Measurements from ENCODE around the gene TMEM63C. TPM values are rescaled to one million over a fixed set of nuclear protein-coding genes. Genes with fewer than 3 reads are reported as not detected.

TMEM63C gene
- total and polyA plus RNA-seq, 2 donors from 2014 or later = 0.84 to 1.9 TPM

DNA sequence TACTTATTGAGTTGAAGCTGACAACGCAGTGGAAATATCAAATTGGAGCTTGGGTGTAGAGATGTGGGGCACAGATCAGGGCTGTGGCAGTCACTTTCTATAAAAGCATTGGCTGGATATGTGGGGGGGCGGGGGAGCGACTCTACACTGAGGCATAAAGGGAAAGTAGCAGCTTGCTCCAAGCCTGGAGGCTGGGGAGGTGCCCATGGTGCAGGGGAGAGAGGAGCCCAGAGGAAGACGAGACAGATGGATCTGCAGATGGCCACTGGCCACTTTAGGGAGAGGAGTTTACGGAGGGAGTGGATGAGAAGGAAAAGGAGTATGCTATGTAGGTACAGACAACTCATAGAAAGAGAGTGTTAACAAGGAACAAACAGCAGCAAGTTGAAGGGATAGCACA lies 102.9 kb downstream of the TMEM63C start:
- Histone ChIP-seq H3K9me3 (ENCODE audit: control insufficient read depth in 2 of 3, insufficient read depth in 1 of 3, low read length in 3 of 3) (no peaks in the 10 kb centered on the region), H3K27ac (ENCODE audit: low read depth in 2 of 2, low read length in 2 of 2) (no peak overlapping the region), H3K9ac (ENCODE audit: low read length in 3 of 3) (no peak overlapping the region), H3K27me3 (ENCODE audit: control insufficient read depth, insufficient read depth, low read length) (no peaks in the 10 kb centered on the region), H3K4me3 (ENCODE audit: low read length in 3 of 3) (no peak overlapping the region), H3K36me3 (ENCODE audit: control insufficient read depth in 2 of 3, insufficient read depth in 3 of 3, low read length in 3 of 3) (peaks cover 0 to 37% (median 28%) of the 10 kb centered on the region in 3 donors), H3K4me1 (ENCODE audit: control insufficient read depth in 2 of 3, insufficient read depth in 2 of 3, low read depth in 1 of 3, low read length in 3 of 3) (no peaks in the 10 kb centered on the region)
- no peak for DNase-seq
- intact Hi-C loops (cut with DNase I) = no loop called here
- FAIRE-seq = no peak
- TF ChIP-seq, protein P1, sequence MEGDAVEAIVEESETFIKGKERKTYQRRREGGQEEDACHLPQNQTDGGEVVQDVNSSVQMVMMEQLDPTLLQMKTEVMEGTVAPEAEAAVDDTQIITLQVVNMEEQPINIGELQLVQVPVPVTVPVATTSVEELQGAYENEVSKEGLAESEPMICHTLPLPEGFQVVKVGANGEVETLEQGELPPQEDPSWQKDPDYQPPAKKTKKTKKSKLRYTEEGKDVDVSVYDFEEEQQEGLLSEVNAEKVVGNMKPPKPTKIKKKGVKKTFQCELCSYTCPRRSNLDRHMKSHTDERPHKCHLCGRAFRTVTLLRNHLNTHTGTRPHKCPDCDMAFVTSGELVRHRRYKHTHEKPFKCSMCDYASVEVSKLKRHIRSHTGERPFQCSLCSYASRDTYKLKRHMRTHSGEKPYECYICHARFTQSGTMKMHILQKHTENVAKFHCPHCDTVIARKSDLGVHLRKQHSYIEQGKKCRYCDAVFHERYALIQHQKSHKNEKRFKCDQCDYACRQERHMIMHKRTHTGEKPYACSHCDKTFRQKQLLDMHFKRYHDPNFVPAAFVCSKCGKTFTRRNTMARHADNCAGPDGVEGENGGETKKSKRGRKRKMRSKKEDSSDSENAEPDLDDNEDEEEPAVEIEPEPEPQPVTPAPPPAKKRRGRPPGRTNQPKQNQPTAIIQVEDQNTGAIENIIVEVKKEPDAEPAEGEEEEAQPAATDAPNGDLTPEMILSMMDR (IDR thresholded peaks at IDR 0.05; ENCODE audit: borderline replicate concordance, extremely low read depth, insufficient read depth) = no peak

GRCh38 chr14:77286576-77286975 lies 105.0 kb downstream of the TMEM63C start:
- Histone ChIP-seq H3K36me3 (ENCODE audit: control insufficient read depth in 2 of 3, insufficient read depth in 3 of 3, low read length in 3 of 3) (peaks cover 0 to 40% (median 31%) of the 10 kb centered on the region in 3 donors), H3K4me1 (ENCODE audit: control insufficient read depth in 2 of 3, insufficient read depth in 2 of 3, low read depth in 1 of 3, low read length in 3 of 3) (no peaks in the 10 kb centered on the region), H3K4me3 (ENCODE audit: low read length in 3 of 3) (no peak overlapping the region), H3K9ac (ENCODE audit: low read length in 3 of 3) (no peak overlapping the region), H3K9me3 (ENCODE audit: control insufficient read depth in 2 of 3, insufficient read depth in 1 of 3, low read length in 3 of 3) (no peaks in the 10 kb centered on the region), H3K27ac (ENCODE audit: low read depth in 2 of 2, low read length in 2 of 2) (no peak overlapping the region), H3K27me3 (ENCODE audit: control insufficient read depth, insufficient read depth, low read length) (no peaks in the 10 kb centered on the region)
- intact Hi-C loops (cut with DNase I) = no loop called here
- no peak for FAIRE-seq
- DNase-seq = no peak
- TF ChIP-seq, protein P1 (IDR thresholded peaks at IDR 0.05; ENCODE audit: borderline replicate concordance, extremely low read depth, insufficient read depth) = no peak

DNA sequence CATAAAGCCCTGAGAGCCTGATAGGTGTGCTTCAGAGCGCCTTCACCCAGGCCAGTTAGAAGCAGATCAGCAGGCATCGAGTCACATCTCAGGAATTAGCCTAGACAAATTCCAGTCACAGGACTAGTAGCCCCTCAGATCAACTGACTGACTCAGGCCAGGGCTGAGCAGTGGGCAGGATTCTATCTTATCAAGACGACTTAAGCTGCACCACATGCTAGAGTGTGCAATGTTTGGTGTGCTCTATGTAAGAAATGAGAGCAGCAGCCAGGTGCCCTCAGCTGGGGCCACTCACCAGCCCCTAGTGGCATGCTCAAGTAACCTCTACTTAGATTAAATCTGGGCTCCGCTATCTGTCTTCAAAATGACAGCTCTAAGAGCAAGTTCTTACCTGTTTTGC lies 109.1 kb downstream of the TMEM63C start:
- H3K4me3 ChIP-seq (ENCODE audit: low read length in 3 of 3) = no peak overlapping the region
- H3K9me3 ChIP-seq (ENCODE audit: control insufficient read depth in 2 of 3, insufficient read depth in 1 of 3, low read length in 3 of 3) = no peaks in the 10 kb centered on the region
- intact Hi-C loops (cut with DNase I) = no loop called here
- H3K9ac ChIP-seq (ENCODE audit: low read length in 3 of 3) = no peak overlapping the region
- H3K27ac ChIP-seq (ENCODE audit: low read depth in 2 of 2, low read length in 2 of 2) = no peak overlapping the region
- DNase-seq = no peak
- no peaks in the 10 kb centered on the region for H3K4me1 ChIP-seq (ENCODE audit: control insufficient read depth in 2 of 3, insufficient read depth in 2 of 3, low read depth in 1 of 3, low read length in 3 of 3)
- H3K36me3 ChIP-seq (ENCODE audit: control insufficient read depth in 2 of 3, insufficient read depth in 3 of 3, low read length in 3 of 3) = peaks cover under 1 to 27% (median 17%) of the 10 kb centered on the region in 3 donors
- no peak for FAIRE-seq
- H3K27me3 ChIP-seq (ENCODE audit: control insufficient read depth, insufficient read depth, low read length) = no peaks in the 10 kb centered on the region
- TF ChIP-seq, protein P1 (IDR thresholded peaks at IDR 0.05; ENCODE audit: borderline replicate concordance, extremely low read depth, insufficient read depth) = no peak

- TF ChIP-seq, protein P1 (IDR thresholded peaks at IDR 0.05; ENCODE audit: borderline replicate concordance, extremely low read depth, insufficient read depth) = no peak
- peaks cover 5 to 26% (median 20%) of the 10 kb centered on the region in 3 donors for H3K36me3 ChIP-seq (ENCODE audit: control insufficient read depth in 2 of 3, insufficient read depth in 3 of 3, low read length in 3 of 3)
- H3K9me3 ChIP-seq (ENCODE audit: control insufficient read depth in 2 of 3, insufficient read depth in 1 of 3, low read length in 3 of 3) = no peaks in the 10 kb centered on the region
- no peak overlapping the region for H3K4me3 ChIP-seq (ENCODE audit: low read length in 3 of 3)
- no peak for DNase-seq
- intact Hi-C loops (cut with DNase I) = no loop called here
- H3K27me3 ChIP-seq (ENCODE audit: control insufficient read depth, insufficient read depth, low read length) = no peaks in the 10 kb centered on the region
- no peak for FAIRE-seq
- no peak overlapping the region for H3K27ac ChIP-seq (ENCODE audit: low read depth in 2 of 2, low read length in 2 of 2)
- H3K9ac ChIP-seq (ENCODE audit: low read length in 3 of 3) = no peak overlapping the region
- no peaks in the 10 kb centered on the region for H3K4me1 ChIP-seq (ENCODE audit: control insufficient read depth in 2 of 3, insufficient read depth in 2 of 3, low read depth in 1 of 3, low read length in 3 of 3)
Observed at GRCh38 chr14:77296155-77296554, 114.6 kb downstream of the TMEM63C start.

Data from kidney (tissue), 14 donors.